HG03342 (cell line): ENCODE data around the gene ISYNA1.
"Not testable (repeated sequence)": the region's sequence is repeated elsewhere in the genome, so short reads cannot be mapped to it uniquely, and the experiment has no call there.

Experiments
- ATAC-seq: cut with Tn5 transposase; IDR thresholded peaks from one replicate; pipeline ENCODE4 v1.9.1; 2021; ENCODE audit warnings: mild to moderate bottlenecking, moderate library complexity; ENCODE audit not compliant: unreplicated experiment

Gene ISYNA1

GRCh38 chr19:18421371-18421959, 16.5 kb downstream of the ISYNA1 start:
- ATAC-seq = no peak

DNA sequence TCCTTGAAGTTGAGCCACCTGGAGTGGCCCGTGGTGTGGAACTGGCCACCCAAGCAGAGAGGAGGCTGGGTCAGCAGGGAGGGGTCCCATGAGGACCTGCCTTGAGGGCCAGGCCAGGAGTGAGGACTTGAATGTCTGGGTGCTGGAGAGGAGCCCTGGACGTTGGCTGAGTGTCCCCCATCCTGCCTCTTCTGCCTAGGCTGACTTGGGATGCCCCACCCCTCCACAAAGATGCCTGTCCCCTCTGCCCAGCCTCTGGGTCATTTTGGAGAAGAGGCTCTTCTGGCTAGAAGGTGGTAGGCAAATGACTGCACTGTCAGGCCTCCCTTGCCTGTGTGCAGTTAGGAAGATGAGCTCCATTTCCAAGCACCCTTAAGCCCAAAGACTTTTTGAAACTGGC, 17.0 kb downstream of the ISYNA1 start:
- no peak for ATAC-seq

DNA sequence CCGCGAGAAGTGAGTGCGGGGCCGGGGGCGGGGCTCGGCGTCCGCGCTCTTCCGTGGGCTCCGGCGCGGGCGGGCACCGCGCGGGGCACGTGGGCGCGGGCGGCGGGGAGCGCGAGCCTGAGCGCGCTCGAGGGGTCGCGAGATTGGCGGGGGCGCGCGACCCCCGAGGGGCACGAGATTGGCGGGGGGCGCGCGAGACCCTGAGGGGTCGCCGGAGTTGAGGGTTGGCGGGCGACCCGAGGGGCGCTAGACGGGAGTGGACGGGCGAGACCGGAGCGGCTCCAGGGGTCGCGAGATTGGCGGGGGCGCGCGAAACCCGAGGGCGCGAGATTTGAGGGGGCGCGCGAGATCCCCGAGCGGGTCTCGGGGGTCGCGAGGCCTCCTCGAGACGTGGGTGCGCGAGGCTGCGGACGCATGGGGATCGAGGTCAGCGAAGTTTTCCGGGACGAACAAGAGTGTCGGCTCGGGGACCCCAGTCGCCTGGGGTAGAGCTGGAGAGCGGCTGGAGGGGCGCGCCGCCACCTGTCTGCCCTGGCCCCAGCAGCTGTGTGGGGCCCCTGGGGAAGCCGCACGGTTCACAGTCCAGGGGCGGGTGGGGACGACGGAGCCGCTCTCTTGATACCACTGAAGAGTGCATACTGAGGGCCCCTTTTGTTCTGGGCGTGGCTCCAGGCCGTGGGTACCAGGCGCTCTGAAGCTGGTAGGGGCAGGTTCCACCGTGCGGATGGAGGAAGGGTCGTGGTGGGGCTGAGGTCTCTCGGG, 18.1 kb downstream of the ISYNA1 start:
- peak; percentile 4 for ATAC-seq

- ATAC-seq = peak; percentile 32
Observed at GRCh38 chr19:18419195-18419698, 18.7 kb downstream of the ISYNA1 start, which contains the start of gene SSBP4. Gene SSBP4, plus strand, starts transcription at chr19:18419398. Its CDS starts 251 bp downstream, at chr19:18419649.

GRCh38 chr19:18418483-18419194, 19.3 kb downstream of the ISYNA1 start:
- no peak for ATAC-seq

DNA sequence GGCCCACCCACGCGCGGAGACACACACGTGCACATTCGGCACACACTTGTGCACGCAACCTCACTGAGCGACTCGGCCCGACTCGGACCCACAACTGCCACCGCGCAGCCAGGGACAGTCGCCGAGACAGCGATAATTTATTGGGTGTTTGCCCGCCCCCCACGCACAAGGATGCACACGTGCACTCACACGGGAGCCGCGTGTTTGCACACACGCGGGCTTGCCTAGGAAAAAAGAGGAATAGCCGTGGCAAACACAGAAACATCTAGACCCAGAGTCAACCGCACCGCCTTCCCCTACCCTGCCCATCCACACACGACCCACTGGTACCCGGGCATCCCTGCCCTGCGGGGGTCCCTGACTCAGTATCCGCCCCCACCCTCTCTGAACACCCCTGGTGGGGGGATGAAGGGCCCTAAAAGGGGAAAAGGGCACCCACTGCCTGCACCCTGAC, 19.9 kb downstream of the ISYNA1 start:
- no peak for ATAC-seq

DNA sequence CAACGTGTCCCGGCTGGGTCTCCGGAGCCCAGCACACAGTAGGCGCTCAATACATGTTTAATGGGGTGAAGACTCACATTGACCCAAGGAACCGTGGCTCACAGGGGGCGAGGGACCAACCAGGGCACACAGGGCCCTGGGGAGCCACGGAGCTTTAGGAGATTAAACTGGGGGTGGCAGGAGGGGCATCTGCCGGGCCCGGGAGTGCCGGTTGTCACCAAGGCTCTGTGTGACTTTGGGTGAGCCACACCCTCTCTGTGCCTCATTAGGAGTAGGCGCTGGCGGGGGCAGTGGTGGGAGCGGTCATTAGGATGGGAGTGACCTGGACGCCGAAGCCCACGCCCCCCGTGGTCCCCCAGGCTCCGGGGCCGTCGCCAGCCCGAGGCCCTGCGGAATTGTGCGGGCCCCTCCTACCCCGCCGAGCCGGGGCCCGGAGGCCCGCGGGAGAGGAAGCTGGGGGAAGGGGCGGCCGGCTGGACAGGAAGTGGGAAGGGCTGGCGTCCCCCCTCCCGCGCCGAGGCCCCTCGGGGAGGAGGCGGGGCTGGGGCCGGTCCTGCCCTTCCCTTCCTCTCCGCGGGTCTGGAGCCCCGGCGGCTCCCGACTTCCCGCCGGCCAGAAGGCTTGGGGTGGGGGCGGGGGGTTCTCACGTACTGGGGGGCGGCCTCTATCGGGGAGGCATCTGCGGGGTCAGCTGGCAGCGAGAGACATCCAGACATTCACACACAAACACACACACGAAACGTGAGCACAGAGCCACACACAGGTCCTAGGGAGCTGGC, 20.5 kb downstream of the ISYNA1 start:
- no peak for ATAC-seq

DNA sequence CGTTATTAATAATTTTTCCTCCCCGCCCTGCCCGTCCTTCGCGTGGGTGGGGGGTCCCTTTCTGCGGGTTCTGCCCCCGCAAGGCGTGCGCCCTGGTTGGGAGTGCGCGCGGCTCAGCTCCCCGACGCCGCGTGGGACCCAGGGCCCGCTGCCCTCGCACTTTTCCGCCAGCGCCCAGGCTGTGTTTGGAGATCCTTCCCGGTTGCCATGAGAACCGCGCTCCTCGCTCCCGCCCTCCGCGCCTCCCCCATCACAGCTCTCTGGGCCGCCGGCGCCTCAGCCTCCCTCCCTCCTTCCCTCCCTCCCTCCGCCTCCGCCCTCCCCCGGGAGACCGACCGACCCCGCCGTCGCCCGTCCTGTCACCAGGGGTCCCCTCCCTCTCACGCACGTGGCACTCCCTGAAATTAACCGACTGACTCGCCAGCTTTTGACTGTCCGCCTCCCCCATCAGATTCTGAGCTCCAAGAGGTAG, 21.1 kb downstream of the ISYNA1 start:
- ATAC-seq = no peak

DNA sequence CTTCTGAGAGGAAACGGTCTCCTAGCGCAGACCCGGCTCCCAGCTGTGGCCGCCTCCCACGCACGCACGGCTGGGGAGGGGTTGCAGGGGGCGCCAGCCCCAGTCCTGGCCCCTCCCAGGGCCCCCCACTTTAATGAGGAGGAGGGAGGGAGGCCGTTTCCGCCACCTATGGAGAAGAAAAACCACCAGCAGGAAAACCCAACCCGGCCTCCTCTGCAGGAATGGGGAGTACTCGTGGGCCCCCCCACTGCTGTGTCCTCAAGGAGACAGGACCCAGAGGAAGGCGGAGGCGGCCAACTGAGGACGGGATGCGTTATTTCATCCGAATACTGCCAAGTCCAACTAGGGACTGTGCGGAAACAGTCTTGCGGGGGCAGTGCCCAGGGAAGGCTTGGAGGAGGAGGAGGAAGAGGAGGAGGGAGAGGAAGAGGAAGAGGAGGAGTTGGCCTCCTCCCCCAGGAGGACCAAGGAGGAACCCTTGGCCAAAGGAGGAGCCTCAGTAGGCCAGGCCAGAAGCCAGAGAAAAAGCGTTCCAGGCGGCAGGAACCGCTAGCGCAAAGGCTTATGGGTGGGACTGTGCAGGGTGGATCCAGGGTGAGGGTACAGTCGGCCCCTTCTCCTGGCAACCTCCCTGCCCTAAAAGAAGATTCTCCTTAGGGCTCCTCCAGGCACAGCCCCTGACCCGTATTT, 22.6 kb downstream of the ISYNA1 start:
- no peak for ATAC-seq

DNA sequence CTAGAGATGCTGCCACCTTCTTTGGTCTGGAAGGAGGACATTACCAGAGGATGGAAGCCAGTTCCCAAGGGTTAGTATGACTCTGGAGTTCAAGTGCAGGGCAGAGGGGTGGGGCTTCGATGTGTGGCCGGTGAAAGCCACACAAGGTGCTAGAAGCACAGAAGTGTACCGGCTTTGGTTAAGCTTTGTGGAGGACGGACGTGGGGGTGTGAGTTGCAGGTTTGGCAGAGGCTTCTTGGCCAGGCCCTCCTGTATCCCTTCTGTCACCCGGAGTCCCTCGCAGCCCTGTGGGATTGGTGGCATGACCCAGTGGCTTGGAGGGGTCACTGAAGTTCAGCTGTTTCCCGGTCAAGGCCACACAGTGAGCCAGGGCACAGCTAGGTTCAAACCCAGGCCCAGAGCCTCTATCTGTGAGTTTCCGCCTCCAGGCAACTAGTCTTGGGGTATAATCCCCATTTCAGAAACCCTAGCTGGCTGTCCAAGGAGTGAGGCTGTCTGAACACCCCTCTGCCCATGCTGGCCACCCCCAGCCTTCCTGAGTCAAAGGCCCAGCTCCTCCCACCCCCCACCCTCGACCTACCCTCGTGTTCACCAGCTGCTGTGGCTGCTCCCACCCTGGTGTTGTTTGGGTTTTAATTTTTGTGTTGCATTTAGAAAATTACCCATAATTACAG, 23.3 kb downstream of the ISYNA1 start:
- no peak for ATAC-seq

DNA sequence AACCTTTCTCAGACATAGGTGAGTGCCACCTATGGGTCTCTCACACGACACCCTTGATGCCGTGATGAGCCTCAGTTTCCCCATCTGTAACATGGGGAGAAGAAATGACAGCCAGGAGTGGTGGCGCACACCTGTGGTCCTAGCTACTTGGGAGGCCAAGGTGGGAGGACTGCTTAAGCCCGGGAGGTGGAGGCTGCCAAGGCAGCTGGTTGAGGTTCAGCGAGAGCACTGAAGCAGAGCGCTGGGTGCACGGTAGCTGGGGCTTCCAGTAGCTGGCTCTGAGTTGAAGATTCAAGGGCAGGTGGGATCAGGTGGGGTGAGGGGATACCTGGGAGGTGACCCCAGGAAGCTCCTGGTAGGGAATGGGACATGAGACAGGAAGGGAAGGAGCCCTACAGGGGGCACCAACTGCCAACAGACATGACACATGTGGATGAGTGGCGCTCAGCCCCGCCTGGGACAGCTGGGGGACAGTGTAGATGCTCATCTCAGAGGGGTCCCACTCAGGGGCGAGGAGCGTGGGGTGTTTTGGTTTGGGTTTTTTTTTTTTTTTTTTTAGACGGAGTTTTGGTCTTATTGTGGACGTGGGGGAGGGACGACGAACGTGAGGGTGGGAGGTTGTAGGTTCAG, 25.2 kb downstream of the ISYNA1 start:
- ATAC-seq = no peak

- peak; percentile 56 for ATAC-seq
Observed at GRCh38 chr19:18408053-18408476, 29.9 kb downstream of the ISYNA1 start.

GRCh38 chr19:18406749-18407148, 31.2 kb downstream of the ISYNA1 start:
- no peak for ATAC-seq

DNA sequence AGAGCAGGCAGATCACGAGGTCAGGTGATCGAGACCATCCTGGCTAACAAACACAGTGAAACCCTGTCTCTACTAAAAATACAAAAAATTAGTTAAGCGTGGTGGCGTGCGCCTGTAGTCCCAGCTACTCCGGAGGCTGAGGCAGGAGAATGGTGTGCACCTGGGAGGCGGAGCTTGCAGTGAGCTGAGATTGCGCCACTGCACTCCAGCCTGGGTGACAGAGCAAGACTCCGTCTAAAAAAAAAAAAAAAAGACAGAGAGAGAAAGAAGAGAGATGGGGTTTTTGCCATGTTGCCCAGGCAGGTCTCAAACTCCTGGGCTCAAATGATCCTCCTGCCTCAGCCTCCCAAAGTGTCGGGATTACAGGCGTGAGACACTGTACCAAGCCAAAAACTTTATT, 32.2 kb downstream of the ISYNA1 start:
- not testable (repeated sequence) for ATAC-seq

DNA sequence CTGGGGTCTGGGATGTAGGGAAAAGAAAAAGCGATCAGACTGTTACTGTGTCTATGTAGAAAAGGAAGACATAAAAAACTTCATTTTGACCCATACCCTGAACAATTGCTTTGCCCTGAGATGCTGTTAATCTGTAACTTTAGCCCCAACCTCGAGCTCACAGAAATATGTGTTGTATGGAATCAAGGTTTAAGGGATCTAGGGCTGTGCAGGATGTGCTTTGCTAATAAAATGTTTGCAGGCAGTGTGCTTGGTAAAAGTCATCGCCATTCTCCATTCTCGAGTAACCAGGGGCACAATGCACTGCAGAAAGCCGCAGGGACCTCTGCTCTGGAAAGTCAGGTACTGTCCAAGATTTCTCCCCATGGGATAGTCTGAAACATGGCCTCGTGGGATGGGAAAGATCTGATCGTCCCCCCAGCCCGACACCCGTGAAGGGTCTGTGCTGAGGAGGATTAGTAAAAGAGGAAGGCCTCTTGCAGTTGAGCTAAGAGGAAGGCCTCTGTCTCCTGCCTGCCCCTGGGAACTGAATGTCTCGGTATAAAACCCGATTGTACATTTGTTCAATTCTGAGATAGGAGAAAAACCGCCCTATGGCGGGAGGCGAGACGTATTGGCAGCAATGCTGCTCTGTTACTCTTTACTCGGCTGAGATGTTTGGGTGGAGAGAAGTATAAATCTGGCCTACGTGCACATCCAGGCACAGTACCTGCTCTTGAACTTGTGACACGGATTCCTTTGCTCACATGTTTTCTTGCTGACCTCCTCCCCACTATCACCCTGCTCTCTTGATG, 35.3 kb downstream of the ISYNA1 start:
- not testable (repeated sequence) for ATAC-seq

GRCh38 chr19:18401580-18402112, 36.3 kb downstream of the ISYNA1 start:
- no peak for ATAC-seq

GRCh38 chr19:18399008-18399407, 38.9 kb downstream of the ISYNA1 start:
- ATAC-seq = no peak
